HG03095 (cell line): Measurements from ENCODE around the gene HOXB7.

Source experiments
- ATAC-seq: cut with Tn5 transposase; IDR thresholded peaks from one replicate; pipeline ENCODE4 v1.9.1; 2021; ENCODE audit warnings: moderate library complexity; ENCODE audit not compliant: unreplicated experiment

HOXB7 gene

DNA sequence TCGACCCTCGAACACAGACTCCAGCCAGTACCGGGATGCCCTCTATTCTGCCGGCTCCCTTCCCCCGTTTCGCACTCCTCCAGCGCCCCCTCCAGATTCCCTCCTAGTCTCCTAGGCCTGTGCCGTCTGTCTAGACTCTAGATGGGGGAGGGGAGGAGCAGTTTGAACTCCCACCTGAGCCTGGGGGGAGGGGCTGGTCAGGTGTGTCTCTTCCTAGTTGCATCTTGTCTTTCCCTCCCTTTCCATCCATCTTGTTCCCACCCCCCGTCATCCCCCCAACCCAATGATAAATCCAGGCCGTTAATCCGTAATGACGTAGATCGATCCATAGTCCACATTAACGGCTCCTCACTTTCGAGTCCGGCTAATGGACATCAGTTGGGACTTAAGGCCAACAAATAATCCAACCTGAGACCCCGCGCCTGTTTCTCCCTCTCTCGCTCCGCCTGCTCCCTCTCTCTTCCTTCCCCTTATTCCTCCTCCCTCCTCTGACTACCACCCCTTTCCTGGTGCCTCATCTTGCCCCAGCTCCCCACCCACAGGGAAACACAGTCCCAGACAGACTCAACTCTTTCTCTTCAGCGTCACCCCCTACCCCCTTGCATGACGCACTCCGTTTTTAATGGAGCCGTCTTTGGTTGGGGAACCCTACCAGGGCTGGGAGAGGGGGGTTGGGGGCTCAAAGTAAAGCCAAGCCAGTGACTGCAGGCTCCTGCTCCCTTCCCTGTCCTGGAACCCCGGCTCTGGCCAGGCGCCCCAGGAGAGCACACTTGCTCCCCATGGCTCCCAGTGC lies 13.9 kb downstream of the HOXB7 start:
- ATAC-seq = no peak

DNA sequence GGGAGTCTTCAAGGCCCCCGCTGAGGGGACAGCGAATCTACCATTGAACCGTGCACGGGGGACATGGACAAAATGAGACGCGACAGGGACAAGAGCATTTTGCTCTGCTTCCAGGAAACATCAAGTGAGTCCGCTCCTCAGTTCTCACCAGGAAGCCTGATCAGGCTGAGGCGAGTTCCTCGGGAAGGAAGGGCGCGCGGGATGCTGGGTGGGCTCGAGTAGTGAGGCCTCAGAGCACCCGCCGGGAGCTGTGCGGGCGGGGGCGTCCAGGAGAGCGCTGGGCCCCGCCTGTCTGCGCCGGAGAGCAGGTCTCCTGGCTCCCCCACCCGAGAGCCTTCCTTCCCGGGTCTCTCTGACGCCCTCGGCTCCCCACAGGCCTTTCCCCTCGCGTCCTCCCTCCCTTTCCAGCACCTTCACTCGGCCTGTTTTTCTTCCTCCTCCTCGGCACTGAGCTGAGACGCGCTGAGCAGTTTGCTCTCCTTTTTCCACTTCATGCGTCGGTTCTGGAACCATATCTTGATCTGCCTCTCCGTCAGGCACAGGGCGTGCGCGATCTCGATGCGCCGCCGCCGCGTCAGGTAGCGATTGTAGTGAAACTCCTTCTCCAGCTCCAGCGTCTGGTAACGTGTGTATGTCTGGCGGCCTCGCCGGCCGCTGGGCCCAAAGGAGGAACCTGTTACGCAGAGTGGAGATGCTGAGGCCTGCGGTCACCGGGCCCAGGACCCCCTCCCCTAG lies 14.7 kb downstream of the HOXB7 start:
- ATAC-seq = no peak

DNA sequence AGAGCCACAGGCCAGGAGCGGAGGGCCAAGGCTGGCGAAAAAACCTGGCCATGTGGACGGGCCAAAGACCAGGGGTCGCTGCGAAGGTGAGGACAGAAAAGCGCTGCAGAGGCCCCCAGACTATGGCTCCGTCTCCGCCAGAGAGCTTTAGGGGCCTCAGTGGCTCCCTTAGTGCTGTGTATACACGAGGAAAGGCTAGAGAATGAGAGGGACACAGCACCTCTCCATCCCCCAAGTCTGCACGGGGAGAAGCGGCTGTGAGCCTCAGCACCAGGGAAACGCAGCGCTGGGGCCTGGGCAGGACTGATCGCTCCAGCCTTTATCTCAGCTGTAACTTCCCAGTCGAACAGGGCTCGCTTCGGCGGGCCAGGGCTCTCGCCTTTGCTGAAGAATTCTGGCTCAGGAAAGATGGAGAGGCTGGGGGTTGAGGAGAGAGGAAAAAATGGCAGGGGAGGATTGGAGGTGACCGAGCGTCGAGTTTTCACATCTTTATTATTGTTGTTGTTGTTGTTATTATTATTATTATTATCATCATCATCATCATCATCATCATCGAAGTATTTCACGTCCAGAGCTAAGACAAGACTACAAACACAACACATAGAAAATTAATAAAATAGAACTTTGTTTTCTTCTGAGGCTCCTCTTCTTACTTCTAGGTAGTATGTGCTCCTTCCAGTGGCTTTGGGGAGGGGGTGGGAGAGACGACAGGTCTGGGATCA lies 15.4 kb downstream of the HOXB7 start:
- ATAC-seq = no peak

DNA sequence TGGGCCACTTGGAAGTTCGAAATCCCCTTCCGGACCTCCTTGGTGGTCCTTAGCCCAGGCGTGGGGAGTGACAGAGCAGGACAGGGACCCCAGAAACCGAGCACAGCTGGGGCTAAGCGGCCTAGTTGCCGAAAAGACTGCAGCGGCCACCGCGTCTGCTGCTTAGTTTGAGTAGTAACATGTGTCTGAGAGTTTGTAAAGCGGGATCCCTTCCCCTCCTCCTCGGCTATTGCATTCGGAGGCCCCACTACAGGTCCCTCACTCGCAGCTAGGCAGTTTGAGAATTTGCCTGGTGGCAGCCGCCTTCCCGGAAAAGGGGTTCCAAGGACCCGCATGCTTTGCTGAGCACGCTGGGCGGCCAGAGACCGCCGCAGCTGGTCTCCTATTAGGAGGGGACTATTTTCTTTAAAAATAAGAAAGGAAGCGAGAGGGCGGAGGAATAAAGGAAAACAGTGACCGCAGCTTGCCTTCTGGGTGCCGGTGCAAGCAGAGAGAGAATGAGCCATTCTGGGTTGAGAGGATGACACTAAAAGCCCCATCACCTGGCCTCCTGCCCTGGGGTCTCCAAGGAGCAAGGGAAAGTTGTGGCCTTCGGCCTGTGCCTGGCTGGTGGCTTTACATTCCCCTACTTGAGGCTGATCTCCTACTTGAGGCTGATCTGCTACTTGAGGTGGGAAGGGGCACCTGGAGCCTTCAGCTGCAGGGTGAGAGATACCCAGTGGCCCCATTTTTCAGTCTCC lies 16.1 kb downstream of the HOXB7 start:
- no peak for ATAC-seq

DNA sequence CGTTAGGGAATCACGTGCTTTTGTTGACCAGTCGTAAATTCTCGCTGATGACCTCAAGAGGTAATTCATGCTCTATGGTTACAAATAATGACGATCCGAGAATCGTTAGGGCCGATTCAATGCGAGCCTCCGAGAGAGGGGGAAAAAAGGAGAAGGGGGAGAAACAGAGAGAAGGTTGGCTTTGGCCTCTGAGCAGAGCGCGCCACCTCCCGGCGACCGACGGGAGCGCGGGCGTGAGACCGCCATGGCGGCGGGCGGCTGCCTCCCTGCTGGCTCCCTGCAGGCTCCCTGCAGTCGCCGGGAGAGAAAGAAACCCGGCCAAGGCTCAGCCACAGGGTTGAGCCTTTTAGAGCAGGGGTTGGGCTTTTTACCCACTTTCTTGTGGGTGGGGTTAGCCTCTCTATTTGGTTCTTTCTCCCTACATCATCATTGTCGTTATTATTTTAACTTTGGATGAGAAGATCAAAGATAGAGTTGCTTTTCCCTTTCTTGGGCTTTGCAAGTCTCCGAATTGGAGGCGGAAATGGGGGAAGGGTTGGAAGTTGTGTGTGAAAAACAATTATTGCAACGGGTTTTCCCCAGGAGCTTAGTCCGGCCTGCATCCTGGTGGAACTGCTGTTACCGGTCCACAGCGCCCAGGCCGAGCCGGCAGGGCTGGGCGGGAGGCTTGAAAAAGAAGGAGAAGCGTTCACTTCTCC lies 16.8 kb downstream of the HOXB7 start:
- ATAC-seq = no peak

DNA sequence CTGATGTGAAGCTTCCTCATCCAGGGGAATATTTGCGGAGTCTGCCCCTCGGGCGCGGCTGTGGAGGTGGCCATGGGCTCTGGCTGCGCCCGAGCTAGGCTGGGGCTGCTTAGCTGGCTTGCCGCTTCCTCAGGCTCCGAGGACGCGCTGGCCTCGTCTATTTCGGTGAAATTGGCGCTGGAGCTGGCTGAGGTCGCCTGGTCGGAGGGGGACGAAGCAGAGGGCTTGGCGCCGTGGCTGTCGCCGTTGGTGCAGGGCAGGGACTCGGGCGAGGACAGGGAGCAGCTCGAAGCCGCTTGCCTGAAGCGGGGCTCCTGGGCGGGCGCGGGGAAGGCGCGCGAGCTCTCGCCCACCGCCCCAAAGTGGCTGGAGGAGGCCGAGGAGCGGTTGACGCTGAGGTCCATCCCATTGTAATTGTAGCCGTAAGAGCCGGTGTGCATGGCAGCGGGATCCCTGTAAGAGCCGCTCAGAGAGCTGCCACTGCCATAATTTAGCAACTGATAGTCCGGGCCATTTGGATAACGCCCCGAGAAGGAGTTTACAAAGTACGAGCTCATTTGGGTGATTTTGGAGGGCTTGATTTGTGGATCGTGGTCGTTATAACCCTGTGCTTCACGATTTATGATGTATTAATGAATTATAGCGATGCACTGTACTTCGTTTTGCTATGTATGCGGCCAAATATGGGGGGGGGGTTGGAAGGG lies 17.5 kb downstream of the HOXB7 start, which contains the start of gene HOXB5:
Gene HOXB5 (minus strand): TSS at position 654 of the 704 bp plus-strand sequence. CDS start 97 bp downstream, at position 557.
- ATAC-seq = no peak

DNA sequence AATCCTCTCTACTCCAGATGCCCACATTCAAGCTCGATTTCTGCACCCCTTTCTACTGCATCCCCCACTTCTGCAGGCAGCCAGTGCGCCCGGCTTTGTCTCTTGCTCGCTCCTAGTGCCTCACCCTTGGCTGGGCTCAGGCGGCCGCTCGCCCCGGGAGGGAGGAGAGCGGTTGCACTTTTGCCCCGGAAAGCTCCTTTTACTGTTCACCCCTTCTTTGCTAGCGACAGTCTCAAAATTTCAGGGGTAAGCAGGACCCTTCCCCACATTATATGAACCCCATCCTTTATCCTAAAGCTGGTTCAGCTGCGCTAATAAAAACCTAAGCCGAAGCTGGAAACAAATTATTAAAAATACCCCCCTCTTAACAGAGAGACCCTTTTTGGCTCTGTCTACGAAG lies 18.2 kb downstream of the HOXB7 start:
- ATAC-seq = no peak

DNA sequence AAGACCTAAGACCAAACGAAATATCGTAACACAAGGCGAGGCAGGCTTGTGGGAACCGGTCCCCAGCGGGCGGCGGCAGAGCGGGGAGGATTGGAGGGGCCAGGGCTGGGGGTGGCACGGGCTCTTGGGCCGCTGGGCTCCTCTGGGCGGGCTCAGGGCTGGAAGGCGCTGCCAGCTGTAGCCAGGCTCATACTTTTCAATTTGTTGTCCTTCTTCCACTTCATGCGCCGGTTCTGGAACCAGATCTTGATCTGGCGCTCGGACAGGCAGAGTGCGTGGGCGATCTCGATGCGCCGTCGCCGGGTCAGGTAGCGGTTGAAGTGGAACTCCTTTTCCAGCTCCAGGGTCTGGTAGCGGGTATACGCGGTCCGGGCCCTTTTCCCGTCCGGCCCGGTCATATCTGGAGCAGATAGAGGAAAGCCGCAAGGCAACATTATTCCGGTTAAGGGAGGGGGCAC lies 18.7 kb downstream of the HOXB7 start:
- no peak for ATAC-seq

DNA sequence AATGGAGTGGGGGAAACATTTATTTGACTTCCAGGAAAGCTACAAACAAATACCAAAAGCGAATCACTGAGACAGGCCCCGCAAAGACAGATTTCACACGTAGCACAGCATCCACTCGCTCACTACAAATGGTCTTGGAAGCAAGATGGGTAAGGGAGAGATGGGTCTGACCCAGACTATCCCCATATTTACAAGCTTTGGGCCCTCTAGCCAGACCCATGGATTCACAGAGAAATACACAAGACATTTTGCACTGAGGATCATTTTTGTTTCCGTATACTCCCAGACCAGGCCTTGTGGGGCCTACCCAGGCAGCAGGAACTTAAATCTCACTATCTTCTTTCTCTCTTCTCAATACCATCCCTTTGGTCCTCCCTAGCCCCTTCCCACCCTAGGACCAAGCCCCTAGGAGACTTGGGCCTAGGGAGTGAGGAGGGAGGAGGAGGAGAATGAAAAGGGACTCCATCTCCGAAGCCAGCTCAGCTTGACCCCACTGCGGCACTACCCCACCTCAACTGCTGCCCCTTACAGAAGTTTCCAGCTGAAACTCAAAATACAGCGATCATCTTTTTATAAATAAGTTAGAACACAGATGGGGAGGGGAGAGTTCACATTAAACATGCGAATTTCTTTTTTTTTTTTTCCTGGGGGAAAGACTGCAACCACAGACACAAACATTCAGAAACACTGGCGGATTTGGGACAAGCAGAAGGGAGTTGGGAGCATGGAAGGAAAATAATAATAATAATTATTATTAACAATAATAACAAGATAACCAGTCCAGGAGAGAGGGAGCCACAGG lies 19.4 kb downstream of the HOXB7 start:
- ATAC-seq = no peak

DNA sequence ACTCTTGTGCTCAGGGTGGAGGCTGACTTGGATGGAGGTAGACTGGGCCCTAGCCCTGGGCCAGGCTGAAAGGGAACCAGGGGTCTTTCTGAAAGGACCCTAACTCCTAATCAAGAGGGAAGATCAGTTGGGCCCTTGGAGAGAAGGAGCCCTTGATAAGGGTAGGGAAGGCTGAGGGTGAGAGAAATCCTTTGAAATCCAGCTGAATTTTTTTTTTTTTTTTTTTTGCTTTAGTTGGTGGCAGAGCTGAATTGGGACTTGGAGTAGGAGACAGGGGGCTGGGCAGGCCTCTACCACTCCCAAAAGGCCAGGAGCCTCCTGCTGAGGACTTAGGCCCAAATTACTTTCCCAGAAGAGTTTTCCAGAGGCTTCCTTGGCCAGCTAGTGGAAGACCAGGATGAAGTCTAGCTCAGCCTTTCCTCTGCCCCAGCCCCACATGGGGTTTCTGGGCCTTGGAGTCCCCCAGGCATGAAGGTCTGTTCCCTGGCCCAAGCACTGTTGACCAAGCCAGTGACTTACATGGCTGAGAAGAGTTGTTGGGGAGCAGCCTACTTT lies 20.1 kb downstream of the HOXB7 start:
- no peak for ATAC-seq

DNA sequence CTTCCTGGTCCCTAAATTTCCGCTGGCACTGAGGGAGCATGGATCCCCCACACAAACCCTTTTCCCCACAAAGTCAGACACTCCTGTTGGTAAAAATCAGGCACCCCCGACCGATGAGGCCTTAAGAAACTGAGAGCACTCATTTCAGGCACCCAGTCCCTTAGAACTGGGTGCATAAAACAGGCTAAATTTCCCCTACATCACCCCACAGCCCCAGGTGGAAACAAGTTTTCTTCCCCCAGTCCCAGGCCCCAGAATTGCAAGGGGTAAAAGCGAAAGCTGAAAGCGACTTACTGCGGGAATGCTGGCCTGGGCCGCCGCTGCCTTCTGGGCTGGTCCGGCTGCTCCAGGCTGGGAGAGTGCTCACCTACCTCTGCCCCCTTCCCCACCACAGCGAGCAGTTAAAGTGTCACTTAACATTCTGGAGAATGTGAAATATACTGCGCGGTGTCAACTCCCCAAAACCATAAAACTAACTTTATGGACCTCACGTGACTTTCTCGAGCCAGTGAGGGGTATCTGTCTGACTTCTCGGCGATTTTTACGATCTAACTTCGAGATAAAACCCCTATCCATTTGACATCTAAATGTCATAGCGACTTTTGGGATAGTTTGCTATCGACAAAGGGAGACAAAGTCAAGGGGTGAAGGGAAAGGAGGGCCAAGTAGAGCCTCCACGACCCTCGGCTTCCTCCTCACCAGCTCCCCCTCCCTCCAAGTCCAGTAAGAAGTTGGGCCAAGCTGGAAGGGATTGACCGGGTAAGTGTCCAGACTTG lies 20.8 kb downstream of the HOXB7 start, which contains the start of gene HOXB3:
Gene HOXB3 (minus strand): TSS at position 411 of the 776 bp plus-strand sequence. CDS start 37,767 bp downstream, outside the sequence.
- ATAC-seq = no peak

DNA sequence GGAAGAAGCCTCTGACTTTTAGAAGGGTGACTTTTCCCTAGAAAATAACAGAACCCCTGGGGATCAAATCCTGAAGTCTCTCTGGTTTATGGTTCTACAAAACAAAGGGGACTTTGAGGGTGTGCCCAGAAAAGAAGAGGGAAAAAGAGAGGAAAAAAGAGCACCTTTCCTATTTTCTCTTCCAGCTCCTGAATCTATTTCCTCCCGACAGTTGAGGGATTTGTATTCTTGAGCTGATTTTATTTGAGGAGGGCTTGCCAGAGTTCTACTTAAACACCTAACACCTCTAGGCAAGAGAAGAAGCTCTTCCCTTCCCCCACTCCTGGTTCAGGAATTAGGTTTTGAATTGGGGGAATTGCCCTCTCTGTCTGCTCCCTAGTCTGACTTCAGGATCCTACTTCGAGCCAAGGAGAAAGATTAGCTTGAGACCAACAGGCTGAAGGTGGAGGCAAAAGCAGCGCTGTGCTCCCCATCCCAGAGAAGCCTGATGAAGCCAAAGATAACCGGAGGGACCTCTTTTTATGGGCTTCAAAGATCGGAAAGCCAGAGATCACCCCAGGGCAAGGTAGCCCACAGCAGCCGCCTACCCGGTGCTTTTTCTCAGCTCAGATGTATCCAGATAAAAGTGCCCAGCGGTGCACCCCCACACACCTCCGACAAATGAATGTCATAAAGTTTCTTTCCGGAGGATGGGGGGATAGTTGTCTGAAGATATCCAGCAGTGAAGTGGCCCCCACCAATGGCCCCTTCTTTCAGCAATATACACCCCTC lies 21.6 kb downstream of the HOXB7 start:
- no peak for ATAC-seq

DNA sequence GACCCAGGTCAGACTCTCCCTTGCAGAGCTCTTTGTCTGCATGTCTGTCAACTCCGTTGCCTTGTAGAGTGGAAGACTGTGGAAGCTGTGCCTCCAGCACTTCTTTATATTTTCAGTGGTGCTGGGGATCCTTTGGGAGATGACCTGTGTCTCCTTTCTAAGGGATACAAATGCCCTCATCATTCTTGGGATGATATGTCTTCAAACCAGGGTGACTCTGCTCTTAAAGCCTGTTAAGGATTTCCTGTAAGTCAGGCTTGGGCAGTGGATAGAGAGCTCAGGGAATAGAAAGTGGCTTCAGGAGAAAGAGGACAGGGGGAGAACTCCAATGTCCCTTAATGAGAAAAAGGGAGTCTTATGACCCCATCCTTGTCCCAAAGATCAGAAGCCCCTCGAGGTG lies 22.3 kb downstream of the HOXB7 start:
- ATAC-seq = no peak

DNA sequence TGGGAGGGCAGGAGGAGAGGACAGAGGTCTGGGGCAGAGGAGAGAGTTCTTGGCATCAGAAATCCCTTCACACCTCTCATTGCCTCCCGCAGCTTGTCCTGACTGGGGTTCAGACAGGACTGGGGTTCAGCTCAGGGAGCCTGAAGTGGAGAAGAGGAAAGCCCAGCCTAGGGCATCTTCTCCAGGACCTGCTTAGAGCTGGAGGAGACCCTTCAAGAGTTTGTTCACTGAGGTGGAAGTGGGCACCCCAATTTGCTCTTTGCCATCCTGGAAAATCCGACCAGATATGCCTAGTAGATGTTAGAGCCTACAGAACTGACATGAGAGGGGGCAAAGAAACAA lies 22.8 kb downstream of the HOXB7 start:
- ATAC-seq = no peak

DNA sequence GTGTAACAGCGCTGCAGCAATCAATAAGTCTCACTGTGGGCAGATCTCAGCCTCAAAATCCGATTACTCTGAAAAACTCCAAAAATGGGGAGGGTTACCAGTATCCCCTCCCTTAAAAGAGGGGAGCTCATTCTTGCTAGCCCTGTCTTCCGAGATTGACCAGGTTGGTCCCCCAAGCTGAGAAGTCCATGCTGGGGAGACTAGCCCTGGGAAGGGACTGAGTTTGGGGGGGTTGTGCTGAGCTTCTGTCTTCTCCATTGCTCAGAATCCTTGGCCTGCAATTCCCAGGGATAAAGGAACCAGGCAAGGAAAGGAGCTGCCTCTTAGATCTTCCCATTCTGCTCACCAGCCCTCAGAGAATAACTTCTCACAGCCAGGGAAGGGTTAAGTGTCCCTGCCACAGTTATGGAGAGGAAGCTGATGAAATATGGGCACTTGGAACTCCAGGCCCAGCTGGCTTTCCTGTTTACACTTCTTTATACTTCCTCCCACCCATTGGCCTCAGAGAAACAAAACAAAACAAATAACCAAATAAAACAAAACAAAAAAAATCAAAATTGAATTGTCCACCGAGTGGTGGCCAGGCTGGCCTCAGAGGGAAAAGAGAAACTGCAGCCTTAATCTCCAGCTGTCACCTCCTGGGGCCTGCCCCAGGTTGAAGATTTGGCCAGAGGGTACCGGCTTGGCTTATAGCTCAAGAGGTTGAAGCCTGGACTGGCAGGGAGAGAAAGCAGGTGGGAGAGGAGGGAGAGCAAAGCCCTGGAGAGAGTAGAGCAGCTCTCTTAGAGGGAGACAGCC lies 23.3 kb downstream of the HOXB7 start:
- no peak for ATAC-seq
